PC-3 (cell line): ENCODE data around the gene SP140L.

Experiments used
- CTCF ChIP-seq: fragments of 300-600 bp; sonication (generic); conservative IDR thresholded peaks from 2 replicates; pipeline ENCODE4 v1.5.1; 2017; ENCODE audit warnings: antibody characterized with exemption, low read depth, mild to moderate bottlenecking, low read length
- EZH2 ChIP-seq: fragments of 300-600 bp; sonication (generic); IDR thresholded peaks from one replicate; pipeline ENCODE4 v1.6.1; 2017; ENCODE audit warnings: antibody characterized with exemption, mild to moderate bottlenecking, low read length; ENCODE audit not compliant: unreplicated experiment
- EZH2phosphoT487 ChIP-seq: fragments of 300-600 bp; sonication (generic); IDR thresholded peaks from 2 replicates; pipeline ENCODE4 v1.6.1; 2018; ENCODE audit warnings: mild to moderate bottlenecking, antibody characterized with exemption, low read length, borderline replicate concordance

- TF ChIP-seq CTCF (no peak), EZH2phosphoT487 (no peak), EZH2 (no peak)
Observed at GRCh38 chr2:230447455-230448451, 120.8 kb downstream of the SP140L start.
